GM23338 (cell line): ENCODE data around the gene MAP3K8.

Source experiments
- CREB1 ChIP-seq: fragments of 250-450 bp; sonication (Bioruptor Pico); IDR thresholded peaks from 2 replicates; pipeline ENCODE4 v1.5.0; 2020; ENCODE audit warnings: low read depth, mild to moderate bottlenecking, moderate library complexity
- EZH2 ChIP-seq: fragments of 200-600 bp; sonication (generic); IDR thresholded peaks from one replicate; pipeline ENCODE4 v1.8.0; 2017; ENCODE audit warnings: antibody characterized with exemption, mild to moderate bottlenecking, low read depth; ENCODE audit not compliant: unreplicated experiment
- EZH2phosphoT487 ChIP-seq: fragments of 200-600 bp; sonication (generic); IDR thresholded peaks from one replicate; pipeline ENCODE4 v1.8.1; 2018; ENCODE audit warnings: antibody characterized with exemption; ENCODE audit not compliant: unreplicated experiment
- NANOG ChIP-seq: IDR thresholded peaks from 2 replicates; pipeline ENCODE4 v1.6.1; 2016; ENCODE audit warnings: antibody characterized with exemption, borderline replicate concordance
- POLR2AphosphoS5 ChIP-seq: IDR thresholded peaks from 2 replicates; pipeline ENCODE4 v1.6.1; 2016; ENCODE audit warnings: antibody characterized with exemption, low read depth
- TF ChIP-seq, protein P1 (sequence below), 2 experiments: fragments of 200-600 bp in 1 of 2; sonication (generic) in 1 of 2; conservative IDR thresholded peaks; 2 replicates each; pipeline versions ENCODE4 v1.5.1 to v1.6.1; 2016 to 2017; ENCODE audit warnings: antibody characterized with exemption in 2 of 2, low read depth in 2 of 2, mild to moderate bottlenecking in 2 of 2, moderate library complexity in 1 of 2
- TF ChIP-seq, protein P2 (sequence below): IDR thresholded peaks from one replicate; pipeline ENCODE4 v1.6.1; 2018; ENCODE audit warnings: antibody characterized with exemption; ENCODE audit not compliant: unreplicated experiment

DNA sequence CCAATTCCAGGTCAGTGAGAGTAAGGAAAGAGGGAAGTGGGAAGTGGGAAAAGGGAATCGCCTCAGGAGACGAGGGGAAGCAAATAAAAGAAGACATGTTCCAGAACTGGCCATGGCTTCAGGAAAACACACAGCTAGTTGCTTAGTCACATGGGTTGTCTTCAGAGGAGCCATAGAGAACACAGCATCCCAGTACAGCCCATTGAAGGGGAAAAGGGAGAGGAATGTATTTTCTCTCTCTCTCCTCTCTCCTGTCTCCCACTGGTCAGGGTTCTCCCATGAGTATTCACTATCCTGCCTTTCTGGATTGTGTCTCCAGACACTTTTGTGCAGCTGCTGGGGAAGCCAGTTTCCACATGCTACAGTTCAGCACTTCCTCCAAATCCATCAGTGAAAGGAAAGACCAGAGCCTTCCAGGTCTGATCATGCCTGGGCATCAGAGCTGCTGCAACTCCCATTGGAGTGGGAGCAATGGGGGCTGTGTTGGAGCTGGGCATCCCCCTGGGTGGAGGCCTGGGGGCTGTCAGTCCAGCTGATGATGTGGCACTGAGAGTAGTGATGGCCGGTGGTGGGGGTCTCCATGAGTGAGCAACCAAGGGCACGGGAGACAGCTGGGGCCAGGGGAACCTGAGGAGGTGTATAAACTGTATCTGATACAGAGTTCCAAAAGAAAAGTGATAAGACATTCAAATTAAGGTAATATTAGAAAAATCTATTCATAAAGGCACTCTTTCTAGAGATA is 38.6 kb downstream of the MAP3K8 start:
- TF ChIP-seq, protein P1, sequence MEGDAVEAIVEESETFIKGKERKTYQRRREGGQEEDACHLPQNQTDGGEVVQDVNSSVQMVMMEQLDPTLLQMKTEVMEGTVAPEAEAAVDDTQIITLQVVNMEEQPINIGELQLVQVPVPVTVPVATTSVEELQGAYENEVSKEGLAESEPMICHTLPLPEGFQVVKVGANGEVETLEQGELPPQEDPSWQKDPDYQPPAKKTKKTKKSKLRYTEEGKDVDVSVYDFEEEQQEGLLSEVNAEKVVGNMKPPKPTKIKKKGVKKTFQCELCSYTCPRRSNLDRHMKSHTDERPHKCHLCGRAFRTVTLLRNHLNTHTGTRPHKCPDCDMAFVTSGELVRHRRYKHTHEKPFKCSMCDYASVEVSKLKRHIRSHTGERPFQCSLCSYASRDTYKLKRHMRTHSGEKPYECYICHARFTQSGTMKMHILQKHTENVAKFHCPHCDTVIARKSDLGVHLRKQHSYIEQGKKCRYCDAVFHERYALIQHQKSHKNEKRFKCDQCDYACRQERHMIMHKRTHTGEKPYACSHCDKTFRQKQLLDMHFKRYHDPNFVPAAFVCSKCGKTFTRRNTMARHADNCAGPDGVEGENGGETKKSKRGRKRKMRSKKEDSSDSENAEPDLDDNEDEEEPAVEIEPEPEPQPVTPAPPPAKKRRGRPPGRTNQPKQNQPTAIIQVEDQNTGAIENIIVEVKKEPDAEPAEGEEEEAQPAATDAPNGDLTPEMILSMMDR (conservative IDR thresholded peaks at IDR 0.05; ENCODE audit: low read depth in 2 of 2): no peak
- TF ChIP-seq POLR2AphosphoS5: no peak
- no peak for TF ChIP-seq NANOG
- no peak for TF ChIP-seq EZH2
- no peak for TF ChIP-seq CREB1 (CRISPR knock-in tag)
- TF ChIP-seq, protein P2, sequence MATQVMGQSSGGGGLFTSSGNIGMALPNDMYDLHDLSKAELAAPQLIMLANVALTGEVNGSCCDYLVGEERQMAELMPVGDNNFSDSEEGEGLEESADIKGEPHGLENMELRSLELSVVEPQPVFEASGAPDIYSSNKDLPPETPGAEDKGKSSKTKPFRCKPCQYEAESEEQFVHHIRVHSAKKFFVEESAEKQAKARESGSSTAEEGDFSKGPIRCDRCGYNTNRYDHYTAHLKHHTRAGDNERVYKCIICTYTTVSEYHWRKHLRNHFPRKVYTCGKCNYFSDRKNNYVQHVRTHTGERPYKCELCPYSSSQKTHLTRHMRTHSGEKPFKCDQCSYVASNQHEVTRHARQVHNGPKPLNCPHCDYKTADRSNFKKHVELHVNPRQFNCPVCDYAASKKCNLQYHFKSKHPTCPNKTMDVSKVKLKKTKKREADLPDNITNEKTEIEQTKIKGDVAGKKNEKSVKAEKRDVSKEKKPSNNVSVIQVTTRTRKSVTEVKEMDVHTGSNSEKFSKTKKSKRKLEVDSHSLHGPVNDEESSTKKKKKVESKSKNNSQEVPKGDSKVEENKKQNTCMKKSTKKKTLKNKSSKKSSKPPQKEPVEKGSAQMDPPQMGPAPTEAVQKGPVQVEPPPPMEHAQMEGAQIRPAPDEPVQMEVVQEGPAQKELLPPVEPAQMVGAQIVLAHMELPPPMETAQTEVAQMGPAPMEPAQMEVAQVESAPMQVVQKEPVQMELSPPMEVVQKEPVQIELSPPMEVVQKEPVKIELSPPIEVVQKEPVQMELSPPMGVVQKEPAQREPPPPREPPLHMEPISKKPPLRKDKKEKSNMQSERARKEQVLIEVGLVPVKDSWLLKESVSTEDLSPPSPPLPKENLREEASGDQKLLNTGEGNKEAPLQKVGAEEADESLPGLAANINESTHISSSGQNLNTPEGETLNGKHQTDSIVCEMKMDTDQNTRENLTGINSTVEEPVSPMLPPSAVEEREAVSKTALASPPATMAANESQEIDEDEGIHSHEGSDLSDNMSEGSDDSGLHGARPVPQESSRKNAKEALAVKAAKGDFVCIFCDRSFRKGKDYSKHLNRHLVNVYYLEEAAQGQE: no peak
- no peak for TF ChIP-seq EZH2phosphoT487
